Heart left ventricle (tissue), 13 donors: ENCODE results near the gene RAB13.

Source experiments
- CTCF ChIP-seq, 12 donors: fragments of 200-600 bp; sonication (generic) in 4 of 12; IDR thresholded peaks; one replicate each; pipeline versions ENCODE4 v1.5.0 to v1.8.0; 2018 to 2022; ENCODE audit warnings: antibody characterized with exemption in 12 of 12, mild to moderate bottlenecking in 5 of 12
- POLR2A ChIP-seq, 2 donors: fragments of 450-650 bp; IDR thresholded peaks; one replicate each; pipeline ENCODE4 v1.6.1; 2017; ENCODE audit warnings: antibody characterized with exemption in 2 of 2, mild to moderate bottlenecking in 2 of 2, moderate library complexity in 2 of 2
- donor health status: ischemic (EF 13 %, LVEDD 7.1; RV severe dilation, severe dysfunction).
- donor health status: DM: no; HTN: yes; CAD: no.
- donor health status: DM: no; HTN: no; CAD: no.
- donor health status: ischemic (EF 25% LVEDD 6.9; RV normal size, moderate dysfunction).
- donor health status: ischemic (EF 25% LVEDD 5.7; RV mildly dilated, moderate dysfunction).
- donor health status: ischemic (EF 35%, LVEDD 5.7; RV mildly dilated, moderate dysfunction).
- donor health status: nonischemic (EF 11% LVEDD 7.7; RV severe dilation, severe dysfunction).
- donor health status: DM: yes; HTN: yes; CAD: no.
- donor health status: PGD.
- donor health status: ischemic (EF 29% LVEDD 5.4; RV normal size, mild dysfunction).
- donor health status: nonischemic (EF 23%, LVEDD 6.1; RV moderate dilation, normal function).

- no peak for TF ChIP-seq CTCF (IDR thresholded peaks at IDR 0.05)
- no peak for TF ChIP-seq POLR2A (IDR thresholded peaks at IDR 0.05)
These were observed 28.4 kb downstream of the RAB13 start for GRCh38 chr1:153957744-153958110.
